Mesendoderm (in vitro differentiated cells): Measurements from ENCODE around the gene C3orf20.

Source experiments
- DNase-seq: peaks from one replicate; pipeline ENCODE4 v3.0.0; 2013
- H2AK5ac ChIP-seq: 2 replicates; pipeline ENCODE4 v1.6.1; 2013; ENCODE audit warnings: low read length, inconsistent platforms
- H2BK120ac ChIP-seq: 2 replicates; pipeline ENCODE4 v1.6.1; 2013; ENCODE audit warnings: low read depth, mild to moderate bottlenecking, low read length, moderate library complexity, mixed read lengths
- H2BK15ac ChIP-seq: replicated peaks from 2 replicates; pipeline ENCODE4 v1.6.1; 2013; ENCODE audit warnings: low read depth, mild to moderate bottlenecking, moderate library complexity
- H2BK5ac ChIP-seq: 2 replicates; pipeline ENCODE4 v1.6.1; 2013; ENCODE audit warnings: low read length, inconsistent platforms
- H3K18ac ChIP-seq: 2 replicates; pipeline ENCODE4 v1.6.1; 2013; ENCODE audit warnings: mild to moderate bottlenecking, low read length, mixed read lengths
- H3K23ac ChIP-seq: one replicate; pipeline ENCODE4 v1.6.1; 2013; ENCODE audit warnings: low read length
- H3K27ac ChIP-seq: 2 replicates; pipeline ENCODE4 v1.5.1; 2013; ENCODE audit warnings: low read depth, mild to moderate bottlenecking, inconsistent platforms, low read length, moderate library complexity
- H3K27me3 ChIP-seq: 2 replicates; pipeline ENCODE4 v1.6.1; 2013; ENCODE audit warnings: low read length, control low read depth, mild to moderate bottlenecking, inconsistent platforms; ENCODE audit not compliant: insufficient read depth, poor library complexity
- H3K36me3 ChIP-seq: 2 replicates; pipeline ENCODE4 v1.6.1; 2013; ENCODE audit warnings: low read length, inconsistent platforms; ENCODE audit not compliant: control insufficient read depth, insufficient read depth
- H3K4ac ChIP-seq: one replicate; pipeline ENCODE4 v1.6.1; 2013; ENCODE audit warnings: low read depth, mild to moderate bottlenecking, low read length, moderate library complexity
- H3K4me1 ChIP-seq: 2 replicates; pipeline ENCODE4 v1.6.1; 2013; ENCODE audit warnings: low read depth, low read length, inconsistent platforms; ENCODE audit not compliant: control insufficient read depth
- H3K4me2 ChIP-seq: 2 replicates; pipeline ENCODE4 v1.6.1; 2013; ENCODE audit warnings: low read length
- H3K4me3 ChIP-seq: 2 replicates; pipeline ENCODE4 v1.5.1; 2013; ENCODE audit warnings: mild to moderate bottlenecking, low read length
- H3K56ac ChIP-seq: one replicate; pipeline ENCODE4 v1.6.1; 2013; ENCODE audit warnings: low read length
- H3K79me1 ChIP-seq: 2 replicates; pipeline ENCODE4 v1.6.1; 2013; ENCODE audit warnings: low read length, inconsistent platforms
- H3K79me2 ChIP-seq: 2 replicates; pipeline ENCODE4 v1.6.1; 2013; ENCODE audit warnings: mild to moderate bottlenecking, low read length; ENCODE audit not compliant: control insufficient read depth, insufficient read depth
- H3K9ac ChIP-seq: 2 replicates; pipeline ENCODE4 v1.6.1; 2013; ENCODE audit warnings: low read length, inconsistent platforms
- H4K5ac ChIP-seq: one replicate; pipeline ENCODE4 v1.6.1; 2013; ENCODE audit warnings: low read length
- H4K8ac ChIP-seq: one replicate; pipeline ENCODE4 v1.6.1; 2013; ENCODE audit warnings: low read depth, mild to moderate bottlenecking, control low read depth, low read length, moderate library complexity
- WGBS: extraction: QIAGEN DNeasy Blood & Tissue Kit; methylation state at CpG from one replicate; pipeline ENCODE4 v1.1.7; 2013; ENCODE audit warnings: low lambda C conversion rate, missing lambda C conversion rate; ENCODE audit not compliant: insufficient coverage; ENCODE audit errors: extremely low coverage; 5-methylcytosine and 5-hydroxymethylcytosine counted together

Gene C3orf20

GRCh38 chr3:14771593-14772497 lies 96.9 kb downstream of the C3orf20 start:
- Histone ChIP-seq H3K4me3 (no peak overlapping the region), H3K4me2 (no peak overlapping the region), H3K18ac (no peak overlapping the region), H2AK5ac (no peak overlapping the region), H4K5ac (no peak overlapping the region), H3K79me2 (no peaks in the 10 kb centered on the region), H3K36me3 (no peaks in the 10 kb centered on the region), H3K4me1 (peaks cover 10% of the 10 kb centered on the region), H4K8ac (no peak overlapping the region), H3K27me3 (no peaks in the 10 kb centered on the region), H3K79me1 (no peaks in the 10 kb centered on the region), H3K9ac (no peak overlapping the region), H2BK15ac (no peak overlapping the region), H2BK120ac (no peak overlapping the region), H3K23ac (no peak overlapping the region), H3K56ac (no peak overlapping the region), H3K27ac (no peak overlapping the region), H2BK5ac (no peak overlapping the region), H3K4ac (no peak overlapping the region)
- no peak for DNase-seq
- WGBS, result no CpG with 5 or more reads among the region's 18 CpGs

GRCh38 chr3:14772533-14773138 lies 97.7 kb downstream of the C3orf20 start:
- Histone ChIP-seq H2BK120ac (no peak overlapping the region), H3K4me1 (peaks cover 10% of the 10 kb centered on the region), H3K27ac (no peak overlapping the region), H3K4me2 (no peak overlapping the region), H3K4ac (no peak overlapping the region), H3K27me3 (no peaks in the 10 kb centered on the region), H2AK5ac (no peak overlapping the region), H3K23ac (no peak overlapping the region), H3K36me3 (no peaks in the 10 kb centered on the region), H3K56ac (peak overlapping the region; percentile 79), H3K9ac (no peak overlapping the region), H3K79me1 (no peaks in the 10 kb centered on the region), H3K79me2 (no peaks in the 10 kb centered on the region), H3K4me3 (no peak overlapping the region), H2BK5ac (no peak overlapping the region), H4K5ac (no peak overlapping the region), H2BK15ac (no peak overlapping the region), H4K8ac (no peak overlapping the region), H3K18ac (no peak overlapping the region)
- no CpG with 5 or more reads among the region's 16 CpGs for WGBS
- DNase-seq, result no peak

- peak overlapping the region; percentile 38 for H2AK5ac ChIP-seq
- H4K5ac ChIP-seq, result no peak overlapping the region
- no peak overlapping the region for H3K9ac ChIP-seq
Measured at GRCh38 chr3:14773281-14773680, 98.3 kb downstream of the C3orf20 start.

GRCh38 chr3:14773691-14774128 lies 98.8 kb downstream of the C3orf20 start:
- Histone ChIP-seq H2BK5ac (no peak overlapping the region), H3K23ac (no peak overlapping the region), H2BK15ac (no peak overlapping the region), H2BK120ac (no peak overlapping the region), H3K79me1 (no peaks in the 10 kb centered on the region), H4K8ac (no peak overlapping the region), H3K4ac (no peak overlapping the region), H3K4me3 (no peak overlapping the region), H3K4me1 (peaks cover 10% of the 10 kb centered on the region), H3K56ac (peak overlapping the region; percentile 60), H3K4me2 (no peak overlapping the region), H3K18ac (no peak overlapping the region), H3K36me3 (no peaks in the 10 kb centered on the region), H3K79me2 (no peaks in the 10 kb centered on the region), H3K9ac (peak overlapping the region; percentile 16), H3K27me3 (no peaks in the 10 kb centered on the region), H3K27ac (peak overlapping the region; percentile 17), H4K5ac (no peak overlapping the region), H2AK5ac (no peak overlapping the region)
- WGBS, result no CpG with 5 or more reads among the region's 6 CpGs
- no peak for DNase-seq

More at GRCh38 chr3:14773281-14773680, 98.3 kb downstream of the C3orf20 start:
- Histone ChIP-seq H3K4ac (no peak overlapping the region), H4K8ac (no peak overlapping the region), H2BK5ac (peak overlapping the region; percentile 41), H3K23ac (no peak overlapping the region), H3K18ac (no peak overlapping the region), H3K79me2 (no peaks in the 10 kb centered on the region), H3K4me3 (no peak overlapping the region), H3K4me1 (peaks cover 10% of the 10 kb centered on the region), H2BK15ac (no peak overlapping the region), H3K56ac (peak overlapping the region; percentile 79), H3K27me3 (no peaks in the 10 kb centered on the region), H3K27ac (no peak overlapping the region), H3K79me1 (no peaks in the 10 kb centered on the region), H3K36me3 (no peaks in the 10 kb centered on the region), H3K4me2 (no peak overlapping the region), H2BK120ac (no peak overlapping the region)
- peak; percentile 46 for DNase-seq

GRCh38 chr3:14774431-14774830 lies 99.5 kb downstream of the C3orf20 start:
- no peaks in the 10 kb centered on the region for H3K79me2 ChIP-seq
- no peak overlapping the region for H3K4me2 ChIP-seq
- no peaks in the 10 kb centered on the region for H3K27me3 ChIP-seq
- no peak for DNase-seq
- no peak overlapping the region for H2BK15ac ChIP-seq
- no peak overlapping the region for H3K4me3 ChIP-seq
- no peaks in the 10 kb centered on the region for H3K36me3 ChIP-seq
- H2BK5ac ChIP-seq, result no peak overlapping the region
- H2AK5ac ChIP-seq, result no peak overlapping the region
- no peak overlapping the region for H3K56ac ChIP-seq
- no peak overlapping the region for H3K23ac ChIP-seq
- H2BK120ac ChIP-seq, result no peak overlapping the region
- no CpG with 5 or more reads among the region's 12 CpGs for WGBS
- no peak overlapping the region for H3K27ac ChIP-seq
- H3K79me1 ChIP-seq, result no peaks in the 10 kb centered on the region
- H3K4ac ChIP-seq, result no peak overlapping the region
- no peak overlapping the region for H4K5ac ChIP-seq
- no peak overlapping the region for H3K18ac ChIP-seq
- H3K4me1 ChIP-seq, result peaks cover 10% of the 10 kb centered on the region
- no peak overlapping the region for H3K9ac ChIP-seq
- no peak overlapping the region for H4K8ac ChIP-seq
